ENCODE measurements around the gene DUSP8. TPM values are rescaled to one million over a fixed set of nuclear protein-coding genes. Genes with fewer than 3 reads are reported as not detected.

Gene DUSP8
- total RNA-seq, 2 donors from 2014 or later, result 4.7 to 7.0 TPM

DNA sequence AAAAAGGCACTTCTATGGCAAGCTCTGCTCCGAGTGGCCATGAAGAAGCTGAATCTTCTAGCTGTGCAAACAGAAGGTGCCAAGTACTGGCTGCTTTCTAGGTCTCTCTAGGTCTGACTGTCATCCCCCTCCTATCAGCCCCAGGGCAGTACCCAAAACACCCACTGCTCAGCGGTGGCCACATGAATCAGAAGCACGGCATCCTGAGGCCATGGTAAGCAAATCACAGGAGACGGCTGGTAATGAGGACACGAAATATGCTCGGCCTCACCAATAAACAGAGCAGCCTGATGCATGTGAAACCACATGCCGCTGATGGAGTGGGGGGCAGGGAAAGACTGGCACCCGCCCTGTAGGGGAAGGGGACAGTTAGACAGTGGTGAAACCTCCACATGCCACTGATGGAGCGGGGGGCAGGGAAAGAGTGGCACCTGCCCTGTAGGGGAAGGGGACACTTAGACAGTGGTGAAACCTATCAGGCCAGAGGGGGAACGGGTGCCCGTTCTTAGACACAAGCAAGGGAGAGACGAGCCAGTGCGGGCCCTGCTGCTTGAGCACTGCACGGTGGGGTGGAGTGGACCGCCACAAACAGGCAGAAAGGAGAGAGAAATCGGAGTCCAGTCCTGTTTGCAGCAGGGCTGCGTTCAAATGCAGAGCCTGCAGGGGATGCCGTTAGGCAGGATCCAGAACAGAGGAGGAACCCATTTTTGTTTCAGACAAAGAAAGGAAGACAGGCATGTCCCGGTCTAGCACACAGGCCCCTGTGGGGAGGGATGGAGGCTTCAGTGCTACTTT is 55.6 kb downstream of the DUSP8 start:
- Histone ChIP-seq H3K27me3 (ENCODE audit: control insufficient read depth, insufficient read depth, low read length, poor library complexity, severe bottlenecking) (no peaks in the 10 kb centered on the region), H3K27ac (ENCODE audit: low read depth, low read length) (no peak overlapping the region), H3K9ac (ENCODE audit: extremely low read depth, low read length, poor library complexity, severe bottlenecking) (no peak overlapping the region), H3K4me1 (ENCODE audit: control insufficient read depth, insufficient read depth, low read length) (no peaks in the 10 kb centered on the region), H3K36me3 (ENCODE audit: control insufficient read depth, insufficient read depth, low read length) (no peaks in the 10 kb centered on the region), H3K9me3 (ENCODE audit: control insufficient read depth, low read length) (no peaks in the 10 kb centered on the region), H3K4me3 (ENCODE audit: low read length) (no peak overlapping the region)
- H3K9me3 Mint-ChIP-seq, result no peaks in the 10 kb centered on the region
- no peak overlapping the region for H3K4me3 Mint-ChIP-seq
- DNase-seq, result no peak
- no peaks in the 10 kb centered on the region for H3K36me3 Mint-ChIP-seq (ENCODE audit: low read depth)
- H3K4me1 Mint-ChIP-seq, result peaks cover 3% of the 10 kb centered on the region
- TF ChIP-seq, protein P1, sequence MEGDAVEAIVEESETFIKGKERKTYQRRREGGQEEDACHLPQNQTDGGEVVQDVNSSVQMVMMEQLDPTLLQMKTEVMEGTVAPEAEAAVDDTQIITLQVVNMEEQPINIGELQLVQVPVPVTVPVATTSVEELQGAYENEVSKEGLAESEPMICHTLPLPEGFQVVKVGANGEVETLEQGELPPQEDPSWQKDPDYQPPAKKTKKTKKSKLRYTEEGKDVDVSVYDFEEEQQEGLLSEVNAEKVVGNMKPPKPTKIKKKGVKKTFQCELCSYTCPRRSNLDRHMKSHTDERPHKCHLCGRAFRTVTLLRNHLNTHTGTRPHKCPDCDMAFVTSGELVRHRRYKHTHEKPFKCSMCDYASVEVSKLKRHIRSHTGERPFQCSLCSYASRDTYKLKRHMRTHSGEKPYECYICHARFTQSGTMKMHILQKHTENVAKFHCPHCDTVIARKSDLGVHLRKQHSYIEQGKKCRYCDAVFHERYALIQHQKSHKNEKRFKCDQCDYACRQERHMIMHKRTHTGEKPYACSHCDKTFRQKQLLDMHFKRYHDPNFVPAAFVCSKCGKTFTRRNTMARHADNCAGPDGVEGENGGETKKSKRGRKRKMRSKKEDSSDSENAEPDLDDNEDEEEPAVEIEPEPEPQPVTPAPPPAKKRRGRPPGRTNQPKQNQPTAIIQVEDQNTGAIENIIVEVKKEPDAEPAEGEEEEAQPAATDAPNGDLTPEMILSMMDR (conservative IDR thresholded peaks at IDR 0.05), result no peak
- no peaks in the 10 kb centered on the region for H3K27me3 Mint-ChIP-seq (ENCODE audit: insufficient read depth)
- 86 to 89% methylated on average over 17 to 19 of the region's 19 CpGs for WGBS, 2 experiments (ENCODE audit: insufficient coverage in 1 of 2, insufficient read length in 1 of 2)
- H3K27ac Mint-ChIP-seq, result peak overlapping the region; percentile 18

DNA sequence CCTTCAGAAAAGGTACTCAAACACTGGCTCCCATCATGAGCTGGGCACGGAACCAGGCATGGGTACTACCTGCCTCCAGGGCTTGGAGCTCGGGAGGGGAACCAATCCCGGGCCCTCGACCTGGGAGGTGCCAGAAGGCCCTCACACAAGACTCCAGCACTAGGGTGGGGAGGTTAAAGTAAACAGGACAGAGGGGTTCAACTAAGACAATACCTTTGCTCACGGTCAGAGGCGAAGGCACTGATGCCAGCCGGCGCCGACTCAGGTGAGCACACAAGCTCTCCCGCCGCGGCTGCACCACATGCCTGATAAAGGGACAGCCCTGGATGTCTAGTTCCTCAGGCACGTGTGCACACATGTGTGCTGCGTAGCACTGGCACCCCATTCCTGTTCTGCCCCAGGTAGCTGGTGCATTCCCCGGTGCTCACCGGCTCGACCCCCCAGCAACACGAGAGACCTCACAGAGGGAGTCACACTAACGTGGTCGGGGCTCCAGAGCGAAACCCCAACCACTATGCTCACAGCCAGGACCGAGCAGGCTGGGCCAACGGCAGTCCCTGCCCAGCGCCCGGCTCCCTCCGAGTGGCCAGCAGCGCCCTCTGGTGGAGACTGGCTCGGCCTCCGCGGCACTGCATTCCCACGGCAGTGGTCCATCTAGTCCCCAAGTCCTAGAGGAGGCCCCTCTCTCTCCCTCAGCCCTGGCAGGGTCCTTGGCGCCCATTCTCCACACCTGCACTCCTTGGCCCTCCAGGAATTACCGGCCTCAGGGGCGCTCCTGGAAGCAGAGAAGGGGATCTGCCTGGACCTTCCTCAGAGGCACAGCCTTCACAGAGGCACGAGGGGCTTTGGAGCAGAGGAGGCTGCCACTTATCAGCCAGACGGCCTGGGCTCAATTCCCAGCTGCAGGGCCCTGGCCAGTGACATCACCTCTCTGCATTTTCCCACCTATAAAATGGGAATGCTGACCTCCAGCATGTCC is 56.7 kb downstream of the DUSP8 start:
- no peaks in the 10 kb centered on the region for H3K36me3 Mint-ChIP-seq (ENCODE audit: low read depth)
- Histone ChIP-seq H3K4me3 (ENCODE audit: low read length) (no peak overlapping the region), H3K27ac (ENCODE audit: low read depth, low read length) (no peak overlapping the region), H3K4me1 (ENCODE audit: control insufficient read depth, insufficient read depth, low read length) (no peaks in the 10 kb centered on the region), H3K9me3 (ENCODE audit: control insufficient read depth, low read length) (no peaks in the 10 kb centered on the region), H3K27me3 (ENCODE audit: control insufficient read depth, insufficient read depth, low read length, poor library complexity, severe bottlenecking) (no peaks in the 10 kb centered on the region), H3K9ac (ENCODE audit: extremely low read depth, low read length, poor library complexity, severe bottlenecking) (no peak overlapping the region), H3K36me3 (ENCODE audit: control insufficient read depth, insufficient read depth, low read length) (no peaks in the 10 kb centered on the region)
- H3K4me3 Mint-ChIP-seq, result no peak overlapping the region
- peaks cover 3% of the 10 kb centered on the region for H3K4me1 Mint-ChIP-seq
- DNase-seq, result peak; percentile 97
- TF ChIP-seq, protein P1 (conservative IDR thresholded peaks at IDR 0.05), result peak; percentile 97
- H3K27me3 Mint-ChIP-seq (ENCODE audit: insufficient read depth), result no peaks in the 10 kb centered on the region
- WGBS, 2 experiments (ENCODE audit: insufficient coverage in 1 of 2, insufficient read length in 1 of 2), result 47 to 94% methylated on average over 12 to 36 of the region's 36 CpGs
- H3K27ac Mint-ChIP-seq, result no peak overlapping the region
- no peaks in the 10 kb centered on the region for H3K9me3 Mint-ChIP-seq

DNA sequence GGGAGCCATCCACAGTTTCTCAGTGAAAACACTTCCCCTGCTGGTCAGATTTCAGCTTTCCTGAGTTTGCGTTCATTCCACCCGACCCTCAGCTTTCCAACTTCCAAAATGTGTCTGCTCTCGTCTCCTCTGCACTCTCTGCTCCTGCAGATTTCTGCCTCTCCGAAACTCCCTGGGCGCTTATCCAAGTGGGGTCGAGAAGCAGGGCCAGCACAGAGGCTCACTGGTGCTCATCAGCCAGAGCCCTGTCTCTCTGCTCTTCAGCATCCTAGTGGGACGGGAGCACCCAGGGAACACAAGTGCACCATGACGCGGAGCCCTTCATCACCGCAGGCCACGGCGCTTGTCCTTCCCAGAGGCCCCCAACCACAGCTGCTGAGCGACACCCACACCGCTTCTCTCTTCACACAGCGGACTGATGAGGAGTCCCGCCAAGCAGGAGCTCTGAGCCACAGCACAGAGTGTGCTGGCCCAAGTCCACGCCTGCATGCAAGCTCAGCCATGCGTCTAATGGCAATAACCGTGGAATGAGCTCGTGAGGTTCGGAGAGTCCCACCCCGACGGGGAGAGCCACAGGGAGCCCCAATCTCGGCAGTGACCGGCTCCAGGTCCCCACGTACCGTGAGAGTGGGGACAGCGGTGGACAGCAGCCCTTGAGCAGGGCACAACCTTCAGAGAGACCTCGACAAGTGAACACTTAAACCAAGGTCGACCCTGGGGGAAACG is 57.6 kb downstream of the DUSP8 start:
- Histone ChIP-seq H3K27me3 (ENCODE audit: control insufficient read depth, insufficient read depth, low read length, poor library complexity, severe bottlenecking) (no peaks in the 10 kb centered on the region), H3K27ac (ENCODE audit: low read depth, low read length) (no peak overlapping the region), H3K4me3 (ENCODE audit: low read length) (no peak overlapping the region), H3K36me3 (ENCODE audit: control insufficient read depth, insufficient read depth, low read length) (no peaks in the 10 kb centered on the region), H3K9ac (ENCODE audit: extremely low read depth, low read length, poor library complexity, severe bottlenecking) (no peak overlapping the region), H3K4me1 (ENCODE audit: control insufficient read depth, insufficient read depth, low read length) (no peaks in the 10 kb centered on the region), H3K9me3 (ENCODE audit: control insufficient read depth, low read length) (no peaks in the 10 kb centered on the region)
- no peak overlapping the region for H3K4me3 Mint-ChIP-seq
- DNase-seq, result no peak
- 95 to 98% methylated on average over 30 to 31 of the region's 31 CpGs for WGBS, 2 experiments (ENCODE audit: insufficient coverage in 1 of 2, insufficient read length in 1 of 2)
- no peaks in the 10 kb centered on the region for H3K36me3 Mint-ChIP-seq (ENCODE audit: low read depth)
- TF ChIP-seq, protein P1 (conservative IDR thresholded peaks at IDR 0.05), result peak; percentile 18
- H3K4me1 Mint-ChIP-seq, result peaks cover 3% of the 10 kb centered on the region
- no peaks in the 10 kb centered on the region for H3K9me3 Mint-ChIP-seq
- H3K27ac Mint-ChIP-seq, result no peak overlapping the region
- no peaks in the 10 kb centered on the region for H3K27me3 Mint-ChIP-seq (ENCODE audit: insufficient read depth)
